ENCODE measurements around the gene FAM163B. TPM values are rescaled to one million over a fixed set of nuclear protein-coding genes. Genes with fewer than 3 reads are reported as not detected.

The FAM163B gene
- total RNA-seq, 4 donors from 2014 or later = not detected

DNA sequence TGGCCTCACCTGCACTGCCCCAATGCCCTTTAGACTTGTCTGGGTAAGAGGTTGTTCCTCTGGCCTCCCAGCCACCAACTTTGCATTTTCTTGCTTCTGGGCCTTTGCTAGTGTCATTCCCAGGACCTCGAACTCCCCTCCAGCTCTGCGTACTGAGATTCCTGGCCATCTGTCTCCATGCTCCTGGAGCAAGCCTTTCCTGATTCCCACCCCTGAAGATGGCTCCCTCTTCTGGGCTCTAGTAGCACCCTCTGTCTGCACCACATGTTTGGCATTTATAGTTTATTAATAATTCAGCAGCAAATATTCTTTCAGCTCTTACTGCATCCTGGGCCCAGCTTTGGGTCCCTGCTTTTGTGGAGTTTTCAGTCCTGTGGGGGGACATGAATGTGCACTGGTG, 14.9 kb downstream of the FAM163B start:
- TF ChIP-seq, protein P1, sequence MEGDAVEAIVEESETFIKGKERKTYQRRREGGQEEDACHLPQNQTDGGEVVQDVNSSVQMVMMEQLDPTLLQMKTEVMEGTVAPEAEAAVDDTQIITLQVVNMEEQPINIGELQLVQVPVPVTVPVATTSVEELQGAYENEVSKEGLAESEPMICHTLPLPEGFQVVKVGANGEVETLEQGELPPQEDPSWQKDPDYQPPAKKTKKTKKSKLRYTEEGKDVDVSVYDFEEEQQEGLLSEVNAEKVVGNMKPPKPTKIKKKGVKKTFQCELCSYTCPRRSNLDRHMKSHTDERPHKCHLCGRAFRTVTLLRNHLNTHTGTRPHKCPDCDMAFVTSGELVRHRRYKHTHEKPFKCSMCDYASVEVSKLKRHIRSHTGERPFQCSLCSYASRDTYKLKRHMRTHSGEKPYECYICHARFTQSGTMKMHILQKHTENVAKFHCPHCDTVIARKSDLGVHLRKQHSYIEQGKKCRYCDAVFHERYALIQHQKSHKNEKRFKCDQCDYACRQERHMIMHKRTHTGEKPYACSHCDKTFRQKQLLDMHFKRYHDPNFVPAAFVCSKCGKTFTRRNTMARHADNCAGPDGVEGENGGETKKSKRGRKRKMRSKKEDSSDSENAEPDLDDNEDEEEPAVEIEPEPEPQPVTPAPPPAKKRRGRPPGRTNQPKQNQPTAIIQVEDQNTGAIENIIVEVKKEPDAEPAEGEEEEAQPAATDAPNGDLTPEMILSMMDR (IDR thresholded peaks at IDR 0.05; ENCODE audit: low read depth) = no peak

DNA sequence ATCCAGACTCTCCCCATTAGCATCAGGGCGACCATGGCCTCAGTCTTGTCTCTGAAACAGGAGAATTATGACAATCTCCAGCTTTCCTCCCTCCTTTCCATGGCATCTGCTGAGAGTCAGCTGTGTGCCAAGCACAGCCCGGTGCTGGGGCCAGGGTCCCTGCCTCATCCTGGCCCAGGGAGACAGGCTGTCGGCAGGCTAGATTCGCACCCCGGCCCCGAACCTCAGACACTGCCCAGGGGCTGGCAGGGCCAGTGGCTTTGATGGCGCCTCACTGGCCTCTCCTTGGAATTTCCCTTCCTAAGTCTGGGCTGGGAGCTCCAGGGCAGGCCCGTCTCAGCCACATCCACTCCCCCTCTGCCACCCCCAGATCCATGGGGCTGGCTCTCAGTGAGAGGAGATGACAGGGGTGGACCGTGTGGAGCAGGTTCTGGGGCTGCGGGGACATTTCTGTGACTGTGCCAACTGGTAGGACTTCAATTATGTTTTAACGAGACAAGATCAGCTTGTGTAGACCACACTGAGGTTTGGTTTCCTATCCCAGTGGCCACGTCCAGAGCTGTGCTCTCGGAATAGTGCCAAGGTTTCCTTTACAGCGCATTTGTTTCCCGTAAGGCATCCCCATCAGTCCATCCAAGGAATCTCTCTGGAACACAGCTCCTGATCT, 15.5 kb downstream of the FAM163B start:
- TF ChIP-seq, protein P1 (IDR thresholded peaks at IDR 0.05; ENCODE audit: low read depth) = no peak

DNA sequence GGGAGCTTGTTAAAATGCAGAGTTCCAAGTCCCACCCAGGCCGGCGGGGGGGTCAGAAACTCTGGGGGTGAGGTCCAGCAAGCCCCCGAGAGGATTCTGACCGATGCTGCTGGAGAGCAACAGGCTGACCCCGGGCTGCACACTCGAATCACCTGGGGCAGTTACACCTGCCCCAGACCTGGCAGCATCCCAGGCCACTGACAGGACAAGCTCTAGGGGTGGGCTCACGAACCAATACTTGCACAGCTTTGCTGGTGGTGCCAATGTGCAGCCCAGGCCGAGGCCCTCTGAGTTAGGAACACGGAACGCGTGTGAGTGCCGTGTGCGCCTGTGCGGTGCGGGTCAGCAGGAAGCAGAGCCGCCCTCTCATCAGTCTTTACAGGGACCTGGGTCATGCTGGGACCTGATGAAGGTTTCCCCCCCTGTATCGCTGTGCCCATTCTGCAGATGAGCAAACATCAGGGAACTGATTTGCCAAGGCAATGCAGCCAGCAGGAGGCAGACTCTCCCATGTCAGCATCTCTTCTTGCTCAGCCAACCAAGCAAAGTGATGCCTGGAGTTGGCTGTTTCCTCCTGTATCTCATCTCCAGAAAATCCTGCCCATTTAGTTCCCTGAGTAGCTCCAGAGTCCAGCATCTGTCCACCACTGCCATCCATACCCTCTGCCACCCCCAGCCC, 16.3 kb downstream of the FAM163B start:
- TF ChIP-seq, protein P1 (IDR thresholded peaks at IDR 0.05; ENCODE audit: low read depth) = no peak

DNA sequence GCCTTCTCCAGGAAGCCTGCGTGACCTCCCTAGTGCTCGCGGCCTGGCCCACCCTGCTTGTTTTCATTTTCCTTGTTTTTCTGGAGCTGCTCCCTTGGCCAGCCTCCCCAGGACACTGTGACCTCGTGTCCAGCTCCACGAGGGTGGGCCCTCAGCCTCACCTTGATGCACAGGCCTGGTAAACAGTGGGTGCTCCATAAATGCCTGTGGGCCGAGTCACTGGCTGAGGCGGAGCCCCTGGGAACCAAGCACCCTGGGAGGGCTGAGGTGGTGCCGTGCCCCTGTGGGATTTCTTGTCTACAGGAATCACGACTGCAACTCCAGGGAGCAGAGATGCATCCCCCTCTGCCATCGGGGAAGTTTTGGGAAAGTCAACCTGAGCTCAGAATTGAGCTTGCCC, 17.2 kb downstream of the FAM163B start:
- TF ChIP-seq, protein P1 (IDR thresholded peaks at IDR 0.05; ENCODE audit: low read depth) = no peak

DNA sequence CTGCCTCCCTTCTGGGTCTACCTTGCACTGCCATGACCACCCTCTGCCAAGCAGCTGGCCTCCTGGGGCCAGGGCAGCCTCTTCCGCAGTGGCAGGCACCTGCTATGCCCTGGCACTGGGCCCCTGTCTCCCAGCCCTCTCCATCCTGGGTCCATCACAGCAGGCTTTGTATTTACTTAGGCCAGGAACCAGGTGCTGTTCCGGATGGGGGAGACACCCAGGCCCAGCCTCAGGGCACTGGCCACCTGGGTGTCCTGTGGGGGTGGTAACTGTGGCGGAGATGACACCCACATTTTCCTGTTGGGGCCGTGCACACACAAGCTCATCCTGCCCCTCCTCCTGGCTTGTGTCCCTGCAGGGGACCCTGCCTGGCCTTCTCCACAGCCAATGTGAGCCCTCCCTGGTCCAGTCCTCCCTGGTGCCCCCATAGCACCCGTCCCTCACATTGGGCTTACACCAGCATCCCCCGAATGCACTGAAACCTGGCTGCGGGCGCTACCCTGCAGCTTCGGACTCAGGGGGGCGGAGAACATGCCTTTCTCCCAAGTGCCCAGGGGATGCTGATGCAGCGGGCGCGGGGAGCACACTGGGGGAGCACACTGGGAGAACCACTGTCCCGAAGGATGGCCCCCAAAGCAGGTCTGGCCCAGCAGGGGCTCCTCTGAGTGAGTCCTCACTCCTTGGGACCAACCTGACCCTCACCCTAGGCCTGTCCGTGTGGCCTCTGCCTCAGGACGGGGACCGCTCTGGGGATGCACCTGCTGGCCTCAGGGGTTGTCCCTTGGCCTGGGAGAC, 17.9 kb downstream of the FAM163B start:
- TF ChIP-seq, protein P1 (IDR thresholded peaks at IDR 0.05; ENCODE audit: low read depth) = no peak

DNA sequence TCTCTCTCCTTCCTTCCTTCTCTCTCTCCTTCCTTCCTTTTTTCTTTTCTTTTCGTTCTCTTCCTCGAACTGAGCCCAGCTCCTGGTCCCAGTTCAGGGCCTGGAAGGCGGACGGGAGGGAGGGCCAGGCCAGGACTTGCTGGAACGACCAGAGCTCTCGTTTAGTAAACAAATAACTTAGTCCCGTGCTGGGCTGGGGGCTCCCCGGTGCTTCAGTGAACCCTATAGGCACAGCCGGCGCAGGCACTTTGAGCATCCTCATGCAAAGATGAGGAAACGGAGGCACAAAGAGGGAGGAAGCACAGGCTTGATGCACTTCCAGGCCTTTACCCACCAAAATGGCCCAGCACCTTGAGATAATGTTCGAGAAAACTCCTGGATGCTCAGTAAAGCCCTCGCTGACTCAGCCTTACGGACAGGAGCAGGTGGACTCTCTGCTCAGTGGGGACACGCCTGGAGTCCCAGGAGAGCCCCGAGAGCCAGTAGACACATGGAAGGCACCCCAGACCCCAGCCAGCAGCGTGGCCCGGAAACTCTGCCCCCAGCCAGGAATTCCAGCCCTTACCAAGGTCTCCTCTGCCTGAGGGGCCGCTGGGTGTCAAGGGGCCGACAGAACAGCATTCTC, 18.8 kb downstream of the FAM163B start:
- TF ChIP-seq, protein P1 (IDR thresholded peaks at IDR 0.05; ENCODE audit: low read depth) = no peak

Measured in subcutaneous adipose tissue (tissue), 4 donors.